NB4 (cell line): ENCODE results near the gene MACROD2.

ENCODE experiments used
- DNase-seq: peaks from one replicate; pipeline ENCODE4 v3.0.0; 2010; ENCODE audit warnings: low read depth
- H3K4me3 ChIP-seq: one replicate; pipeline ENCODE4 v1.5.1; 2011; ENCODE audit warnings: mild to moderate bottlenecking, low read depth, low read length, moderate library complexity
- CTCF ChIP-seq: IDR thresholded peaks from one replicate; pipeline ENCODE4 v1.5.1; 2012; ENCODE audit warnings: low read depth, low read length
- MAX ChIP-seq: IDR thresholded peaks from 2 replicates; pipeline ENCODE4 v1.6.1; 2011; ENCODE audit warnings: low read depth, low read length
- MYC ChIP-seq: IDR thresholded peaks from 2 replicates; pipeline ENCODE4 v1.6.1; 2011; ENCODE audit warnings: low read depth, low read length
- POLR2A ChIP-seq: IDR thresholded peaks from 2 replicates; pipeline ENCODE4 v1.6.1; 2011; ENCODE audit warnings: mild to moderate bottlenecking; ENCODE audit not compliant: insufficient read length; ENCODE audit errors: extremely low read depth

Gene MACROD2

GRCh38 chr20:15026759-15027158 lies 1031.4 kb downstream of the MACROD2 start:
- TF ChIP-seq MAX (no peak), MYC (no peak), CTCF (no peak), POLR2A (no peak)
- no peak for DNase-seq
- no peak overlapping the region for H3K4me3 ChIP-seq

- no peak for DNase-seq
- H3K4me3 ChIP-seq, result no peak overlapping the region
- no peak for TF ChIP-seq CTCF
- no peak for TF ChIP-seq POLR2A
- TF ChIP-seq MAX, result no peak
- no peak for TF ChIP-seq MYC
Measured at GRCh38 chr20:15030826-15031225, 1035.5 kb downstream of the MACROD2 start.

GRCh38 chr20:15031546-15032351 lies 1036.4 kb downstream of the MACROD2 start:
- no peak overlapping the region for H3K4me3 ChIP-seq
- no peak for TF ChIP-seq MYC
- TF ChIP-seq POLR2A, result no peak
- no peak for TF ChIP-seq CTCF
- TF ChIP-seq MAX, result no peak
- DNase-seq, result no peak

GRCh38 chr20:15032352-15032622 lies 1037.0 kb downstream of the MACROD2 start:
- no peak for DNase-seq
- no peak overlapping the region for H3K4me3 ChIP-seq
- TF ChIP-seq MAX (no peak), POLR2A (no peak), MYC (no peak), CTCF (no peak)

GRCh38 chr20:15033269-15033668 lies 1038.0 kb downstream of the MACROD2 start:
- H3K4me3 ChIP-seq, result no peak overlapping the region
- TF ChIP-seq MAX, result no peak
- TF ChIP-seq POLR2A, result no peak
- TF ChIP-seq MYC, result no peak
- no peak for DNase-seq

GRCh38 chr20:15033891-15034290 lies 1038.6 kb downstream of the MACROD2 start:
- DNase-seq, result no peak
- no peak overlapping the region for H3K4me3 ChIP-seq
- TF ChIP-seq CTCF (no peak), MAX (no peak), POLR2A (no peak), MYC (no peak)
